H1 (cell line): ENCODE data around the gene CACNB2. TPM values are rescaled to one million over a fixed set of nuclear protein-coding genes. Genes with fewer than 3 reads are reported as not detected.

Experiments
- CTCF ChIA-PET: fragments of 300-600 bp; sonication (Branson Sonifier 250); formaldehyde crosslinking; loops from one replicate; lab custom pipeline; 2021; ENCODE audit not compliant: partially characterized antibody; lab: Charles Lee
- POLR2A ChIA-PET: fragments of 300-600 bp; sonication (Branson Sonifier 250); formaldehyde crosslinking; loops from one replicate; lab custom pipeline; 2021; ENCODE audit warnings: inconsistent platforms; ENCODE audit not compliant: partially characterized antibody; lab: Charles Lee
- DNase-seq, 2 experiments: peaks; one replicate each; pipeline versions ENCODE4 v3.0.0 to v3.0.0-alpha.2; 2010 to 2022; ENCODE audit warnings: low spot score in 2 of 2, low read depth in 1 of 2, mixed read lengths in 1 of 2
- FAIRE-seq: peaks from 2 replicates; lab custom pipeline; 2011; peaks lifted over from hg19 to GRCh38; lab: Jason Lieb, UNC
- H2AFZ ChIP-seq: 2 replicates; pipeline ENCODE4 v1.8.1; 2012; ENCODE audit warnings: low read length, inconsistent platforms
- H2AK5ac ChIP-seq: 2 replicates; pipeline ENCODE4 v1.6.1; 2013; ENCODE audit warnings: low read depth, low read length
- H2BK120ac ChIP-seq: replicated peaks from 2 replicates; pipeline ENCODE3; 2013; ENCODE audit warnings: low read depth, low read length, inconsistent platforms
- H2BK12ac ChIP-seq: 2 replicates; pipeline ENCODE4 v1.6.1; 2013; ENCODE audit warnings: low read depth, low read length
- H2BK15ac ChIP-seq: 2 replicates; pipeline ENCODE4 v1.6.1; 2013; ENCODE audit warnings: low read length
- H2BK20ac ChIP-seq: 2 replicates; pipeline ENCODE4 v1.6.1; 2013; ENCODE audit warnings: low read length
- H2BK5ac ChIP-seq: 2 replicates; pipeline ENCODE4 v1.6.1; 2013; ENCODE audit warnings: low read depth, low read length
- H3K14ac ChIP-seq: 2 replicates; pipeline ENCODE4 v1.6.1; 2013; ENCODE audit warnings: inconsistent platforms; ENCODE audit not compliant: insufficient read length
- H3K18ac ChIP-seq: 2 replicates; pipeline ENCODE4 v1.6.1; 2013; ENCODE audit warnings: low read length; ENCODE audit errors: extremely low read depth
- H3K23ac ChIP-seq: 2 replicates; pipeline ENCODE4 v1.6.1; 2013; ENCODE audit warnings: inconsistent platforms; ENCODE audit not compliant: insufficient read length
- H3K23me2 ChIP-seq: 2 replicates; pipeline ENCODE4 v1.6.1; 2013; ENCODE audit warnings: low read depth, low read length
- H3K27ac ChIP-seq: 2 replicates; pipeline ENCODE4 v1.6.1; 2011; ENCODE audit warnings: low read depth, low read length, inconsistent platforms
- H3K27me3 ChIP-seq, 4 experiments: replicated peaks in 1 of 4; 1 replicate in 1 of 4; 2 replicates in 3 of 4; pipeline versions ENCODE4 v1.6.1 to v1.8.1; 2011 to 2013; ENCODE audit warnings: low read length in 3 of 4, mild to moderate bottlenecking in 3 of 4, inconsistent platforms in 2 of 4, mixed read lengths in 2 of 4, moderate library complexity in 1 of 4; ENCODE audit not compliant: control insufficient read depth in 3 of 4, insufficient read depth in 3 of 4; ENCODE audit errors: extremely low read depth in 1 of 4
- H3K36me3 ChIP-seq, 4 experiments: 2 replicates each; pipeline versions ENCODE4 v1.6.1 to v1.8.1; 2011 to 2013; ENCODE audit warnings: mild to moderate bottlenecking in 4 of 4, low read length in 3 of 4, moderate library complexity in 2 of 4, control low read depth in 1 of 4, inconsistent platforms in 1 of 4; ENCODE audit not compliant: insufficient read depth in 4 of 4, control insufficient read depth in 2 of 4
- H3K4ac ChIP-seq: replicated peaks from 2 replicates; pipeline ENCODE3; 2013; ENCODE audit warnings: low read length, low read depth, mixed read lengths, inconsistent platforms; ENCODE audit not compliant: insufficient read length
- H3K4me1 ChIP-seq, 4 experiments: replicated peaks in 1 of 4; 1 replicate in 1 of 4; 2 replicates in 3 of 4; pipeline versions ENCODE4 v1.6.1 to v1.8.1; 2011 to 2013; ENCODE audit warnings: low read length in 3 of 4, inconsistent platforms in 2 of 4, mixed read lengths in 1 of 4; ENCODE audit not compliant: insufficient read depth in 4 of 4, control insufficient read depth in 3 of 4
- H3K4me2 ChIP-seq, 2 experiments: 2 replicates each; pipeline versions ENCODE4 v1.6.1 to v1.8.1; 2011 to 2013; ENCODE audit warnings: low read depth in 2 of 2, low read length in 2 of 2, control low read depth in 1 of 2, inconsistent platforms in 1 of 2, mild to moderate bottlenecking in 1 of 2; ENCODE audit not compliant: insufficient read depth in 1 of 2
- H3K4me3 ChIP-seq, 4 experiments: fragments of 200-600, 300-600 bp in 1 of 4; sonication (generic), shearing (Covaris generic), sonication (Bioruptor Twin) in 1 of 4; 2 replicates each; pipeline versions ENCODE4 v1.5.1 to v1.8.1; 2011 to 2016; ENCODE audit warnings: low read length in 4 of 4, low read depth in 3 of 4, control low read depth in 2 of 4, inconsistent platforms in 2 of 4, mild to moderate bottlenecking in 2 of 4, mixed read lengths in 1 of 4, moderate library complexity in 1 of 4; ENCODE audit not compliant: insufficient read depth in 2 of 4; ENCODE audit errors: extremely low read depth in 1 of 4
- H3K56ac ChIP-seq: replicated peaks from 2 replicates; pipeline ENCODE3; 2013; ENCODE audit warnings: low read depth, mild to moderate bottlenecking, mixed read lengths, low read length, inconsistent platforms; ENCODE audit not compliant: insufficient read length
- H3K79me1 ChIP-seq: 2 replicates; pipeline ENCODE4 v1.6.1; 2013; ENCODE audit warnings: low read depth, low read length, control low read depth
- H3K79me2 ChIP-seq, 2 experiments: 2 replicates each; pipeline versions ENCODE4 v1.6.1 to v1.8.1; 2012 to 2013; ENCODE audit warnings: low read length in 2 of 2, mild to moderate bottlenecking in 2 of 2, inconsistent platforms in 1 of 2; ENCODE audit not compliant: insufficient read depth in 2 of 2, control insufficient read depth in 1 of 2
- H3K9ac ChIP-seq, 4 experiments: replicated peaks in 1 of 4; 1 replicate in 1 of 4; 2 replicates in 3 of 4; pipeline versions ENCODE4 v1.6.1 to v1.8.1; 2011 to 2013; ENCODE audit warnings: low read depth in 3 of 4, low read length in 3 of 4, control low read depth in 2 of 4, mild to moderate bottlenecking in 2 of 4, moderate library complexity in 2 of 4, inconsistent platforms in 1 of 4; ENCODE audit errors: extremely low read depth in 1 of 4
- H3K9me3 ChIP-seq, 2 experiments: 2 replicates each; pipeline versions ENCODE4 v1.6.1 to v1.8.1; 2012 to 2013; ENCODE audit warnings: mild to moderate bottlenecking in 2 of 2, moderate library complexity in 2 of 2, control low read depth in 1 of 2, inconsistent platforms in 1 of 2, low read depth in 1 of 2, low read length in 1 of 2, mixed read lengths in 1 of 2; ENCODE audit not compliant: insufficient read depth in 2 of 2
- H4K20me1 ChIP-seq, 2 experiments: replicated peaks in 1 of 2; 2 replicates each; pipeline versions ENCODE3 to v1.8.1; 2011 to 2013; ENCODE audit warnings: inconsistent platforms in 2 of 2, low read length in 2 of 2, mild to moderate bottlenecking in 1 of 2; ENCODE audit not compliant: insufficient read depth in 2 of 2, control insufficient read depth in 1 of 2
- H4K5ac ChIP-seq: 2 replicates; pipeline ENCODE4 v1.6.1; 2013; ENCODE audit warnings: low read length, low read depth, mixed read lengths, inconsistent platforms; ENCODE audit not compliant: insufficient read length
- H4K8ac ChIP-seq: 2 replicates; pipeline ENCODE4 v1.8.0; 2013; ENCODE audit warnings: mild to moderate bottlenecking, moderate library complexity, low read length, inconsistent platforms; ENCODE audit not compliant: insufficient read depth; ENCODE audit errors: extremely low read depth
- H4K91ac ChIP-seq: replicated peaks from 2 replicates; pipeline ENCODE3; 2013; ENCODE audit warnings: low read length, mixed read lengths, inconsistent platforms; ENCODE audit not compliant: insufficient read length
- MAX ChIP-seq: IDR thresholded peaks from 2 replicates; pipeline ENCODE4 v1.6.1; 2012; ENCODE audit warnings: inconsistent platforms
- RAD21 ChIP-seq, 2 experiments: IDR thresholded peaks in 1 of 2; conservative IDR thresholded peaks in 1 of 2; 2 replicates each; pipeline ENCODE4 v1.6.1; 2011; ENCODE audit warnings: low read depth in 2 of 2, low read length in 2 of 2, improper control_type of control experiment in 1 of 2, inconsistent platforms in 1 of 2, mild to moderate bottlenecking in 1 of 2, moderate library complexity in 1 of 2
- WGBS, 2 experiments: shearing (Covaris generic) in 1 of 2; methylation state at CpG; one replicate each; pipeline versions ENCODE4 v1.1.6 to v1.1.7; 2013 to 2015; ENCODE audit warnings: low lambda C conversion rate in 2 of 2, mixed read lengths in 2 of 2, inconsistent platforms in 1 of 2, low coverage in 1 of 2, missing lambda C conversion rate in 1 of 2; ENCODE audit not compliant: insufficient replicate concordance in 2 of 2, insufficient coverage in 1 of 2, insufficient read length in 1 of 2; ENCODE audit errors: extremely low coverage in 1 of 2, missing lambda C conversion rate in 1 of 2; 5-methylcytosine and 5-hydroxymethylcytosine counted together
- polyA plus RNA-seq, 7 experiments: library from polyadenylated mRNA; depleted of rRNA in 3 of 7; stranded (reverse) in 5 of 7; unstranded in 2 of 7; fragments of >200 nt in 5 of 7; fragments of 200-250 nt in 2 of 7; gene quantifications; 1 replicate in 5 of 7; 2 replicates in 1 of 7; 4 replicates in 1 of 7; pipeline versions ENCODE4 v1.2.1 to v1.2.3, GENCODE V29; 2011 to 2013; ENCODE audit warnings: missing spikeins in 2 of 7, mixed read lengths in 2 of 7
- total RNA-seq: library from RNA; stranded (reverse); fragmentation: NEBNext Ultra II Directional; extraction: Animal tissue kit (Norgen Biotek cat#: 25700); gene quantifications from 2 replicates; pipeline ENCODE4 v1.2.1, GENCODE V29; 2021
- TF ChIP-seq, protein P1 (sequence below), 3 experiments: IDR thresholded peaks; 1 replicate in 2 of 3; 2 replicates in 1 of 3; pipeline versions ENCODE4 v1.5.1 to v1.6.1; 2011; ENCODE audit warnings: low read length in 3 of 3, mild to moderate bottlenecking in 3 of 3, inconsistent platforms in 2 of 3, low read depth in 1 of 3, moderate library complexity in 1 of 3; ENCODE audit not compliant: insufficient read depth in 1 of 3; ENCODE audit errors: control extremely low read depth in 1 of 3

CACNB2 gene
- total and polyA plus RNA-seq, 2 of the 8 experiments (the other 6 are each of a cell fraction or from before 2014, with no cell fraction given), result 2.4 to 3.2 TPM

DNA sequence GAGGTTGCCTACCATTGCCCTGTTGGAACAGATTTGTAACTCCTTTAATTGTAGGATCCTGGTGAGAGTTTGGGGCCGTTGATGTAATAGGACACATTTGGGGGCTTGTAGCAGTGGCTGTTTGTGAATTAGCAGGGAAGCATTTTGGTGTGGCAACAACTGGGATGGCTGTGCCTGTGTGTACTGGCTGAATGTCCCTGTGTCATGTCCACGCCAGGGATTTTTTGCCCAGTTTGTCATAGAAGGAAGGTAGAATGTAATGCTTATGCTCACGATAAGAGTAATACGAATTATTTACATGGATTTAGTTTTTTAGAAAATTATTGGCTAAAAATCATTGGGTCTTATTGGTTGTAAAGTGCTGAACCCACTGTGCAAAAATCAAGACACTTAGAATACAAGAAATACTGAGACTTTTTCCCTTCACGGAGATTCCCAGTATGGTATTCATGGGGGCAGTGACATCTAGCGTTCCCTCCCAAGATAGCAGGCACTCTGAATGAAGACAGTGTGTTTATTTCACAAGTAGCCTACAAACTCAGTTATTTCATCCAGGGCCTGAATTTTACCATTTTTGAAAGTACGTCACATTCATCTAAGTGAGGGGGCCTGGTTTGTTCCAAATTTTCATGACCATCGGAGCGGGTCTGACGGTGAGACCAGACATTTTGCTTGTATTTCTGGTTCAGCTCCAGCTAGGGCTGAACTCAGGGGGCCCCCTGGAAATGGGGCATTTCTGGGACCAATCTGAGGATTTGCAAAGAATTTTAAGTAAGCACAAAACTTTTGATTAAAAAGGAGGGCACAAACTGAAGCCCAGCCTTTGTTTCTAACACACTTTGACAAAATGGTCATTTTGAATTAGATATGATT lies 74.7 kb downstream of the CACNB2 start:
- H3K4ac ChIP-seq, result no peak overlapping the region
- H3K9me3 ChIP-seq, result no peaks in the 10 kb centered on the region
- H3K36me3 ChIP-seq, result no peaks in the 10 kb centered on the region
- no peaks in the 10 kb centered on the region for H3K27me3 ChIP-seq
- no peak overlapping the region for H2AK5ac ChIP-seq
- H2BK12ac ChIP-seq, result no peak overlapping the region
- WGBS, 2 experiments, result 45% methylated on average over 10 of the region's 10 CpGs; no CpG with 5 or more reads in 1 of the 2 experiments
- peak in 1 of 2 experiments; percentile 59 for DNase-seq
- H2BK120ac ChIP-seq, result no peak overlapping the region
- no peaks in the 10 kb centered on the region for H3K79me2 ChIP-seq
- H3K23ac ChIP-seq, result no peak overlapping the region
- no peaks in the 10 kb centered on the region for H3K79me1 ChIP-seq
- no peaks in the 10 kb centered on the region for H3K4me1 ChIP-seq
- no peaks in the 10 kb centered on the region for H3K23me2 ChIP-seq
- H3K4me3 ChIP-seq, result no peak overlapping the region
- H3K18ac ChIP-seq, result no peak overlapping the region
- H4K5ac ChIP-seq, result no peak overlapping the region
- POLR2A ChIA-PET, result interaction anchor here (0.6 kb wide), 1 partner anchor 24 kb away, joined by 4 read pairs; no protein-coding TSS in a partner anchor
- H3K27ac ChIP-seq, result no peak overlapping the region
- CTCF ChIA-PET, result interaction anchor here (0.7 to 3.0 kb wide), 6 partner anchors 9 to 370 kb away, joined by 3 to 10 read pairs (median 4); partner anchors contain the start of gene SLC39A12
- no peak overlapping the region for H3K4me2 ChIP-seq
- H3K14ac ChIP-seq, result no peak overlapping the region
- no peak overlapping the region for H4K91ac ChIP-seq
- no peak overlapping the region for H4K8ac ChIP-seq
- no peak overlapping the region for H2AFZ ChIP-seq
- TF ChIP-seq MAX (no peak), RAD21 (IDR thresholded peaks at IDR 0.05 in 1 of 2, conservative IDR thresholded peaks at IDR 0.05 in 1 of 2; ENCODE audit: low read depth in 2 of 2, low read length in 2 of 2) (peak; percentile 89 to 90)
- TF ChIP-seq, protein P1, sequence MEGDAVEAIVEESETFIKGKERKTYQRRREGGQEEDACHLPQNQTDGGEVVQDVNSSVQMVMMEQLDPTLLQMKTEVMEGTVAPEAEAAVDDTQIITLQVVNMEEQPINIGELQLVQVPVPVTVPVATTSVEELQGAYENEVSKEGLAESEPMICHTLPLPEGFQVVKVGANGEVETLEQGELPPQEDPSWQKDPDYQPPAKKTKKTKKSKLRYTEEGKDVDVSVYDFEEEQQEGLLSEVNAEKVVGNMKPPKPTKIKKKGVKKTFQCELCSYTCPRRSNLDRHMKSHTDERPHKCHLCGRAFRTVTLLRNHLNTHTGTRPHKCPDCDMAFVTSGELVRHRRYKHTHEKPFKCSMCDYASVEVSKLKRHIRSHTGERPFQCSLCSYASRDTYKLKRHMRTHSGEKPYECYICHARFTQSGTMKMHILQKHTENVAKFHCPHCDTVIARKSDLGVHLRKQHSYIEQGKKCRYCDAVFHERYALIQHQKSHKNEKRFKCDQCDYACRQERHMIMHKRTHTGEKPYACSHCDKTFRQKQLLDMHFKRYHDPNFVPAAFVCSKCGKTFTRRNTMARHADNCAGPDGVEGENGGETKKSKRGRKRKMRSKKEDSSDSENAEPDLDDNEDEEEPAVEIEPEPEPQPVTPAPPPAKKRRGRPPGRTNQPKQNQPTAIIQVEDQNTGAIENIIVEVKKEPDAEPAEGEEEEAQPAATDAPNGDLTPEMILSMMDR (IDR thresholded peaks at IDR 0.05; ENCODE audit: control extremely low read depth in 1 of 3, insufficient read depth in 1 of 3, low read depth in 1 of 3, low read length in 3 of 3), result peak in 2 of 3 experiments; percentile 61 to 83; a peak in 3 of 4 replicates
- FAIRE-seq, result peak; percentile 94
- no peak overlapping the region for H3K56ac ChIP-seq
- no peak overlapping the region for H3K9ac ChIP-seq
- H2BK5ac ChIP-seq, result no peak overlapping the region
- no peak overlapping the region for H2BK20ac ChIP-seq
- H2BK15ac ChIP-seq, result no peak overlapping the region
- no peaks in the 10 kb centered on the region for H4K20me1 ChIP-seq
